ENCODE results near the gene CYB561.

Gene CYB561

DNA sequence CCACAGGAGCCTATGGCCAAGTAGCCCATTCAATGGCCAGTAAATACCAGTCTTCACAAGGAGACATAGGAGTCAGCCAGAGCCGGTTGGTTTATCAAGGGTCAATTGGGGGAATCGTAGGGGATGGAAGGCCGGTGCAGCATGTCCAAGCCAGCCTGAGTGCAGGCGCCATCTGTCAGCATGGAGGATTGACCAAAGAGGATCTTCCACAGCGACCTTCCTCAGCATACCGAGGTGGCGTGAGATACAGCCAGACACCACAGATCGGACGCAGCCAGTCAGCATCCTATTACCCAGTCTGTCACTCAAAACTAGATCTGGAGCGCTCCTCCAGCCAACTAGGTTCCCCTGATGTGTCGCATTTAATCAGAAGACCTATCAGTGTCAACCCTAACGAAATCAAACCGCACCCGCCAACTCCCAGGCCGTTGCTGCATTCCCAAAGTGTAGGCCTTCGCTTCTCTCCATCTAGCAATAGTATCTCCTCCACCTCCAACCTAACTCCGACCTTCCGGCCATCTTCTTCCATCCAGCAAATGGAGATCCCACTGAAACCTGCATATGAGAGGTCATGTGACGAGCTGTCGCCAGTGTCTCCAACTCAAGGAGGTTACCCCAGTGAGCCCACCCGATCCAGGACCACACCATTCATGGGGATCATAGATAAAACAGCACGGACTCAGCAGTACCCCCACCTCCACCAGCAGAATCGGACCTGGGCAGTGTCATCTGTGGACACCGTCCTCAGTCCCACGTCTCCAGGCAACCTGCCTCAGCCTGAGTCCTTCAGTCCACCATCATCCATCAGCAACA, 25.0 kb downstream of the CYB561 start:
- no peak for DNase-seq (ENCODE audit: low read depth)
- no peak overlapping the region for H3K4me3 ChIP-seq (ENCODE audit: low read depth, low read length)

DNA sequence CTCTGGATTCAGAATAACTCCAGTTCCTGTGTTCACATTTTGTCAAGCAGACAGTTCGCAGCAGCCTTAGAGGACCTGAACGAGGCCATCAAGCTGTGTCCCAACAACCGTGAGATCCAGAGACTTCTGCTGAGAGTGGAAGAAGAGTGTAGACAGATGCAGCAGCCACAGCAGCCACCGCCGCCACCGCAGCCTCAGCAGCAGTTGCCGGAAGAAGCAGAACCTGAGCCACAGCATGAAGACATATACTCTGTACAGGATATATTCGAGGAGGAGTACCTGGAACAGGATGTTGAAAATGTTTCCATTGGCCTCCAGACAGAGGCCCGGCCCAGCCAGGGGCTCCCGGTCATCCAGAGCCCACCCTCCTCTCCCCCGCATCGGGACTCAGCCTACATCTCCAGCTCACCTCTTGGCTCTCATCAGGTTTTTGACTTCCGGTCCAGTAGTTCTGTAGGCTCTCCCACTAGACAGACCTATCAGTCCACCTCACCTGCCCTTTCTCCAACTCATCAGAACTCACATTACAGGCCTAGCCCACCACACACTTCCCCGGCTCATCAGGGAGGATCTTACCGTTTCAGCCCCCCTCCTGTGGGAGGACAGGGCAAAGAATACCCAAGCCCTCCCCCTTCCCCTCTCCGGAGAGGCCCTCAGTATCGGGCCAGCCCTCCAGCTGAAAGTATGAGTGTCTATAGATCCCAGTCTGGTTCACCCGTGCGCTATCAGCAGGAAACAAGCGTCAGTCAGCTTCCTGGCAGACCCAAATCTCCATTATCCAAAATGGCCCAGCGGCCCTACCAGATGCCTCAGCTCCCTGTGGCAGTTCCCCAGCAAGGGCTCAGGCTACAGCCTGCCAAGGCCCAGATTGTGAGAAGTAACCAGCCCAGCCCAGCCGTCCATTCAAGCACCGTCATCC, 25.9 kb downstream of the CYB561 start:
- DNase-seq (ENCODE audit: low read depth): no peak

DNA sequence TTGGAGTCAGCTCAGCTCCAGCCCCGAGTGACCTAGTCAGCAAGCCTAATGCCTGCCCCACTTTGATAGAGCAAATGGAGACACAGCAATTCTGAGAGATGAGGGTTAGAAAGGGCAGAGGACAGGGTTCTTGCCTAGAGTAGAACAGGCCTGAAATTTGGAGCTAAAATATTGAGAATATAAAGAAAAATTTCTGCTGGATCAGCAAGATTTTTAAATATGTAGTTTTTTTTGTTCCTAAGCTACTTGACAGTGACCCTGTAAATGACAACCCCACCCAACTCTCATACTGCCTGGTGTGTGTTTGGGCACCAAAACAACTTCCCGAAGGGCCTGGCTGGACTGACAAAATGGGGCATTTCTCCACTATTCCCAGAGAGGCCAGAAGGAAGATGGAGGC, 26.7 kb downstream of the CYB561 start:
- no peak overlapping the region for H3K4me3 ChIP-seq (ENCODE audit: low read depth, low read length)
- no peak for DNase-seq (ENCODE audit: low read depth)

More for the DNA sequence above, 25.9 kb downstream of the CYB561 start:
- no peak overlapping the region for H3K4me3 ChIP-seq (ENCODE audit: low read depth, low read length)

DNA sequence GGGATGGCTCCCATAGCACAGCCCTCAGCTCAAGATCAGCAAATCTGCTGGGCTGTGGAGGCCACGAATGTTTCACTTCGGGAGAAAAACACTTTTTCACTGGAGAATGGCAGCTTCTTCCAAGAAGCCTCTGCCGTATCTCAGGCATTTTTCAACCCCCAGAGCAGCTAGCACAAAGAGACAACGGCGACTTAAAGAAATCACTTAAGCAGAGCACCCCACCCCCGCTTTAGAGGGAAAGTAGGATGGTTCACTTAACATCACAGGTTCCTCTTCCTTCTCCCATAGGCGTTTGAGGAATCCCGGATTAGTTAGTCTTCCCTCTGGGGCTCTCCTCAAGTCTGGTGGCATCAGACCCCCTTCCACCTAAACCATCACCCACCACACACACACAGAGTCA, 27.6 kb downstream of the CYB561 start:
- no peak for DNase-seq (ENCODE audit: low read depth)
- no peak overlapping the region for H3K4me3 ChIP-seq (ENCODE audit: low read depth, low read length)

DNA sequence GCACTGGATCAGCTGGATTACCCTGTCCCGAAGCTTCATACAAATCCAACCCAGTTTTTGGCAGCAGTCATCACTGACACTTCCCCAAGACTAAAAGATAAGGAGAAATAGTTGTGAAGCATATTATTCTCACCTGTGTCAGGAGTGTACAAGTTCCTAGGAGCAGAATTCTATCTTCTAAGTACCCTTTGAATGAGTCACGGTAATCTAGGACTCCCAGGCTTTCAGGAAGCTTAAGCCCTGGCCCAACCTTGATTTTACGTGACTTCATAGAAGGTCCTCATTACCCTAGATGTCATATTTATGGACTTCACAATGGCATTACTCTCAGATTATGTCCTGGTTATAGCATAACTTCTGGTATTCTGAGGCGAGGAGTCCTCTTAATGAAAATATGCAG, 31.9 kb downstream of the CYB561 start:
- no peak for DNase-seq (ENCODE audit: low read depth)

DNA sequence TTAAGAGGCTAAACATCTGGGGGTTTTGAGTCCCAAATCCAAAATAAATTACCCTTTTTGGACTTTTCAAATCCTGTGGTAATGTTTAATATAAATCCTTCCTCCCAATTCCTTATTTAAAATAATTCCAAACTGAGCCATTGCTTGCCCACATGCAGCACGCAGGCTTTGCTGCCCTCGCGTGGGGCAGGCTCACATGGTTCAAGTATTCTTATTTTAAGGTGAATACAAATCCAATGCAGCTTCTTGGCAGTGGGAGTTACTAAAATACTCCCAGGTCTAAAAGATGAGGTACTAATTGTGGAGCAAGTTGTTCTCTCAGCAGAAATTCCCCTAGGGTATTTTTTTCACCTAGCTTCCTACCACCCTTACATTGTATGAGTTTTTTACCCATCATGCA, 33.0 kb downstream of the CYB561 start:
- no peak overlapping the region for H3K4me3 ChIP-seq (ENCODE audit: low read depth, low read length)
- DNase-seq (ENCODE audit: low read depth): no peak

More for the DNA sequence above, 31.9 kb downstream of the CYB561 start:
- H3K4me3 ChIP-seq (ENCODE audit: low read depth, low read length): no peak overlapping the region

DNA sequence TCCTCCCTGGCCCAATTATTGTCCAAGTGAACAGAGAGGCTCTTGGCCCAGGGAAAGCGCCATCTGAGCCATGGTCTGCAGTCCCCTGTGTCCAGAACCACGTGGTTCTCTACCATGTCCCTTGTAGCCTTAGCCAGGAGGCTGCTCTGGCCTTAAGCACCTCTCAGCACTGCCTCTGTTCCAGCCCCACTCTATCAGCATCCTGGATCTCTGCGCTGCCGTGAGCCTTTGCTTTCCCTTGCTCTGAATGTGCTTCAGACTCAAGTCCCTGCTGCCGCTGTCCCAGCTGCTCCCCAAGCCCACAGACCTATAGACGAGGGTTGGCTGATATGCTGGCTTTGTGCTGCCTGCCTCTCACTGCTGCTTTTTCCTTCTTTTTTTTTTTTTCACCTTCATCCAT, 33.9 kb downstream of the CYB561 start:
- DNase-seq (ENCODE audit: low read depth): no peak
- no peak overlapping the region for H3K4me3 ChIP-seq (ENCODE audit: low read depth, low read length)

DNA sequence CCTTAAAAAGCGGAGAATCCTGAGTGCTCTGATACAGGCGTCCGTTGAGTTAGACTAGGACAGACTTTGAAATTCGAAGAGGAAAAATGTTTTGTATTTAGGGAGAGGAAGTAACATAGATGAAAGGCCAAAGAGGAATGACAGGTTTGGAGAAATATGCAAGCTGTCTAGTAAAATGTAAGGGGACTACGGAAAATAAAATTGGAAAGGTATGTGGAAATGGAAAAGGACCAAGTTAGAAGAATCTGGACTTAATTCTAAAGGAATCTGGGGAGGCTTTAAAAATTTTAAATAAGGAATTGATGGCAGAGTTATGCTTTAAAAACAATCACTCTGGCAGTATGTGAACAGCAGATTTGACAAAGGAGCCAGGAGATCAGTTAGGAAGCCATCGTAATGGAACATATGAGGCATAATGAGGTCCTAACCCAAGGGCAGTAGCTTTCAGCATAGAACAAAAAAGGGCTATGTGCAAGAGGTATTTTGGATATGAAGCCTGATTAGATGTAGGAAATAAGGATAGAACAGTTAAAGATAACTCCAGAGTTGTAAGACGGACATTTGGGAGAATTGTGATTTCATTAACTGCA, 38.3 kb downstream of the CYB561 start:
- H3K4me3 ChIP-seq (ENCODE audit: low read depth, low read length): no peak overlapping the region
- DNase-seq (ENCODE audit: low read depth): no peak

DNA sequence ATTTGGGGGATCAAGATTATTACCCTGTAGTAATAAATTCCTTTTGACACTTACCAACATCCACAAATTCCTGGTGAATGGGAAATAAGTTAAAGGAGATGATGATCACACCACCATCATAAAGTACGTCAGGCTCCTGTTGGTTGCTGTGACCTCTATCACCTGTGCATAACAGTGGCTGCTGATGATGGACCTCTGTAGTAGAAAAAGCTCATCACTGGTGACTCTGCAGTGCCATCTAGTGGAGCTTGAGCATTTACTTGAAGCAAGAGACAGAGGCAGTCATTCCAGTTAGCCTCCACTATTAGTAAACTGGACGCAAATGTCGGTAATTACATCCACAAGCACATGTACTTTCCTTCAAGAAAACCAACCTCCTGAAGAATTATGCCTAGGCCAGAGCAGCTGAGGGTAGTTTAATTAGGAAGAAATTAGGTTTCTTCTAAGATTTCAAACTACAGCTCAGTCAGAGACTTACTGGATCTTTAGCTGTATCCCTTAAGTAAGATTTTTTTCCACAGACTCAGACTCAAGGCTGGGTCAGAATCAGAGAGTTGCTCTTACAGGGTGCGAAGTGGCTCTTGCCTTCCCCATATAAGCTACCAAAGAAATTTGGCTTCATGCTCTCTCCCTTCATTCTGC, 39.3 kb downstream of the CYB561 start:
- H3K4me3 ChIP-seq (ENCODE audit: low read depth, low read length): no peak overlapping the region
- peak; percentile 67 for DNase-seq (ENCODE audit: low read depth)

DNA sequence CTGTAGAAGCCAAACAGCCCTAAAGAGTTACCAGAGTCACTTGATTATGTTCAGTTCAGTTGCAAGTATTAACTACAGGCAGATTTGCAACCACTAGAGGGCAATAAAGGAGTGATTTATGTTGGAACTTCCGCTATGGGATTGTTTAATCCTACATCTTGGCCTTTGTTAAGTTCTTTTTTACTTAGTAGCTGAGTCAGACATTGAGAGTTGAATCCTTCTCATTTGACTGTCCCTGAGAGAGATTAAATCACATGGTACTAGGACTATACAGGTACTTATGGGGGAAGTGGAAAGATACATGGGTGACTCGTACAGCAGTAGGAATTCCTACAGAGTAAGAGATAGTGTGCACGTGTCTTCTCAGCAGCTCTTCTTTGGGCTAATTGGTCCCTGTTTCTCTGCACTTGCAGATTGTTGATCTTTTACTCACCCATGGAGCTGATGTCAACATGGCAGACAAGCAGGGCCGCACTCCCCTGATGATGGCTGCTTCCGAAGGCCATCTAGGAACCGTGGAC, 40.3 kb downstream of the CYB561 start:
- H3K4me3 ChIP-seq (ENCODE audit: low read depth, low read length): no peak overlapping the region
- peak; percentile 69 for DNase-seq (ENCODE audit: low read depth)

DNA sequence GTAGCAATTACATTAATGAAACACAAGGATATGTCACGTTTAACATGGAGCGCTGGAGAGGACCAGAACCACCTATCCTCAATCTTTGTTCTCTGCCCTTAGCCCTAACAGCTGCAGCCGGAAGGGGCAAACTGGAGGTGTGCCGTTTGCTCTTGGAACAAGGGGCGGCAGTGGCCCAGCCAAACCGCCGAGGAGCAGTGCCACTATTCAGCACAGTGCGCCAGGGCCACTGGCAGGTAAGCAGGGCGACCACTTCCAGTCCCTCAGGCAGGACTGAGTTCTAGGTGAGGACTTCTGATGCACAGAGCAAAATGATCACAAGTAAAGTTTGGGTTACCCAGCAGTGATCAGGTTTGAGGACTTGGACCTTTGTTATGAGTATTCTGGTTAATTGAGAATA, 41.1 kb downstream of the CYB561 start:
- no peak for DNase-seq (ENCODE audit: low read depth)

DNA sequence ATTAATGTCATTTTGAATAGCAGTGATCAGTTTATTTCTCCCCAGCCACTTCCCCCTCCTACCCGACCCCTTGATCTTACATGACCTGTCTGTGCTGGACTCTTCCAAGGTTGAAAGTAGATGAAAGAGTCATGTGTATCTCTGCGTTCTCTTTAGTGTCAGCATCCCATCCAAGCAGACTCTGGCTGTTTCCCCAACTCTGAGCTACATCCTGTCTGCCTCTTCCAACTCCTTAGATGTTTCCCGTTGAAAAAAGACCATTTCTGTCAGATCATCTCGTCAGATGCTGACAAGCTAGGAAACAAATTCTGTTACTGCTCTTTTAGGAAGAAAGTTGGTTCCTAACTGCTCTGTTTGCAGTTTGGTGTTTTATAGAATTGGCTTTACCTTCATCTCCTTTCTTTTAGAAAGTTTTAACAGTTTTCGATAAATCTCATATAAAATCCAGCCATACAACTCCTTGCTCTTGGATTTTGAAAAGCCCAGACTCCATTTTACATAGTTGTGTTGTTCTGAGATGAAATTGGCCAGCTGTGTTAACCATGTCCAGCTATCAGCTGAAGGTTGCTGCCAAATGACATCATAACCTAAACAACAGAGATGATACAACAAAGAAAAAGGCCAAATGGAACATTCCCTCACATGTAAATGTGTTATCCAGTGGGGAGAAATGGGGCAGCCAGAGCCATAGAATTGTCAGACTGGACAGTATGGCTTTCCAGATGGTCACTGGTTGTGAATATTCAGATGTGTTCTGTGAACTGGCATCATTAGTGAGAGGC, 43.5 kb downstream of the CYB561 start:
- DNase-seq (ENCODE audit: low read depth): peak; percentile 43
- no peak overlapping the region for H3K4me3 ChIP-seq (ENCODE audit: low read depth, low read length)

More for the DNA sequence above, 41.1 kb downstream of the CYB561 start:
- no peak overlapping the region for H3K4me3 ChIP-seq (ENCODE audit: low read depth, low read length)

DNA sequence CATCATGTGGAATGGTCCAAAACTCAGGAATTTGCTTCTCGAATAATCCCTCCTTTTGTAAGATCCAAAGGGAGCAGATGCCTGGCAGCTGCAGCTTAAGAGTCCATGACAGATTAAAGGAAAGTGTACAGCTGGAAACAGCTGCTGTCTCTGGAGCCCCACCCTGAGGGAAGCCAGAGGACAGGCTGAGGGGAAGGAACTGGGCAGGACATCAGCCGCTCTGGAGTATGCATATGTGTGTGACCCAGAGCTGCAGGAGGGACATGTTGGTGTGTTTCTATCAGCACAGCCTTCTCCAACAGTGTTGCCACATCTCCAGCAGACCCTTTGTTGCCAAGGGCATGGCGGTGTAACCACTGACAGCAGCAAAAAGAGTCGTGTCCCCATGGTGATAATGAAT, 46.2 kb downstream of the CYB561 start:
- DNase-seq (ENCODE audit: low read depth): peak; percentile 62
- H3K4me3 ChIP-seq (ENCODE audit: low read depth, low read length): no peak overlapping the region

DNA sequence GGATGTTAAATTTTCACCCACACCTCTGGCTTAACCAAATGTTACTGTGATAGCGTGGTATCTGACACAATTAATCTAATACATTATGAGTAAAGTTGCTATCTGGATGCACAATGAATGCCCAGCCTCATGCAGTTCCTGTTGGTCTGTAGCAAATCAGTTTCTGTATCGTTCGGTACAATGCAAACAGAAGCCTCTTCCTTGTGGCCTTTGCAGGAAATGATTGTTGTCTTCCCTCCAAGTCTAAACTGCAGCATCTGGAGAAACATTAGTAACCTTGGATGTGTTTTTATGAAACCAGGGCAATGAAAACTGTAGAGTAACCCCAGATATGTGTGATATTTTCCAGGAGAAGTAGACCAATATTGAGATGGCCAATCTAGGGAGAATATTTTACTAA, 46.8 kb downstream of the CYB561 start:
- DNase-seq (ENCODE audit: low read depth): no peak
- H3K4me3 ChIP-seq (ENCODE audit: low read depth, low read length): no peak overlapping the region

DNA sequence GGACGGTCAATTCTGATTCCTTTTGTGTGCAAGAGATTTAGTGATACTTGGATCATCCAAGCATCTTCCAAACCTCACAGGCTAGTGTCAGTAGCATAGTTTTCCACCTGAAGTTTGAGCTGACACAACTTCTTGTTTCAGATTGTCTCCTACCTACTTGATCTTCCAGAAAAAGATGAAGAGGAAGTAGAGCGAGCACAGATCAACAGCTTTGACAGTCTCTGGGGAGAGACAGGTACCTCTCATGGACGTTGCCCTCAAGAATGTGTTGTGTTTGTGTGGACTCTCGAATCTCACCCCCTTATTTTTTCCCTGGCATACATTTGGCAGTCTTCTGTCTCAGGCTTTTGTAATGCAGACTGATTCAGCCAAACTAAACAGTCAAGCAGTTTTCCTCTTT, 47.4 kb downstream of the CYB561 start:
- H3K4me3 ChIP-seq (ENCODE audit: low read depth, low read length): no peak overlapping the region
- no peak for DNase-seq (ENCODE audit: low read depth)

DNA sequence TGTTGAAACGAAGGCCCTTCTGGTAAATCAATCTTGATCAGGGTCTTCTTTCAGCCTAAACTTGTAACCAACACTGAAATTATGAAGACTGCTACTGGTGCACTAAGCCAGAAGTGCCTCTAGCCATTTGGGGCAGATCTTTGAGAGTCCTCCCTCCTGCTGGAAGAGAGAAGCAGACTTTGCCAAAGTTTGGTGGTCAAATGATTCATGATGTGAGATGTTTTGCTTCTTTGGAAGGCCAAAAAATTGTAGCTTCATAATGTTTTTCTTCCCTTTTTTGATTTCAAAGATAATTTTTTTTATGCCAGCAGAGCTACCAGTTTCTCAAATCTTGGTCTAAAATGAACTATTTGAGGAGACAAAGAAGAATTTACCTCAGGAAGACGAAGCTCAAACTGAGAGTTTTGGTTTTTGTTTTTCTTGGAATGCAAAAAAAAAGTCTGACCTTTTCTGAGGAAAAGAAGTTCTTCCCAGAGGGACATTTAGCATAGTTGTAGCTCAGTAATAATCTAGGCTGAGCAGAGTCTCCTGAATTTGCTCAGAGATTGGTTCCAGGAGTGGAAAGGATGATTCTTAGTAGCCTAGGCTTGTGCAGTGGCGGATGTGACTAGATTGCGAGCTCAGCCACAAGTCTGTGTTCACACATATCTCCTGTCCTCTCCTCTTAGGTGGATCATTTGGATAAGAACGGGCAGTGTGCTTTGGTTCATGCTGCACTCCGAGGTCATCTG, 50.9 kb downstream of the CYB561 start:
- H3K4me3 ChIP-seq (ENCODE audit: low read depth, low read length): no peak overlapping the region
- DNase-seq (ENCODE audit: low read depth): peak; percentile 41

DNA sequence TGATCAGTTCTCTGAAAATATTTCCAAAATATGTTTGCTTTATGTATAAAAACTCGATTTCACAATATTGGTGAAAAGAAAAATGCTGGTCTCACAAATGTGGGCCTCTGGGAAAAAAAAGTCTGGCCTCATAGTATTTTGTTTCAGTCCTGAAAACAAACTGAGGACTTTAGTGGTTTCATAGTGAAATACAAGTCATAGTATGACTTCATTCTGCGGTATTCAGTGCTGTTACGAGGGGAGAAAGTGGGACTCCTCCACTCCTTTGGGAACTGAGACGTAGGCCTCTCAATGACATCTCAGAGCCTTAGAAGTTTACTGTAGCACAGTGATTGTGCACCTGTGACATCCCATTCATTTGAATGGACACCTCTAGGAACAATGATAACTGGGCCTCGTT, 56.0 kb downstream of the CYB561 start:
- no peak overlapping the region for H3K4me3 ChIP-seq (ENCODE audit: low read depth, low read length)
- no peak for DNase-seq (ENCODE audit: low read depth)

DNA sequence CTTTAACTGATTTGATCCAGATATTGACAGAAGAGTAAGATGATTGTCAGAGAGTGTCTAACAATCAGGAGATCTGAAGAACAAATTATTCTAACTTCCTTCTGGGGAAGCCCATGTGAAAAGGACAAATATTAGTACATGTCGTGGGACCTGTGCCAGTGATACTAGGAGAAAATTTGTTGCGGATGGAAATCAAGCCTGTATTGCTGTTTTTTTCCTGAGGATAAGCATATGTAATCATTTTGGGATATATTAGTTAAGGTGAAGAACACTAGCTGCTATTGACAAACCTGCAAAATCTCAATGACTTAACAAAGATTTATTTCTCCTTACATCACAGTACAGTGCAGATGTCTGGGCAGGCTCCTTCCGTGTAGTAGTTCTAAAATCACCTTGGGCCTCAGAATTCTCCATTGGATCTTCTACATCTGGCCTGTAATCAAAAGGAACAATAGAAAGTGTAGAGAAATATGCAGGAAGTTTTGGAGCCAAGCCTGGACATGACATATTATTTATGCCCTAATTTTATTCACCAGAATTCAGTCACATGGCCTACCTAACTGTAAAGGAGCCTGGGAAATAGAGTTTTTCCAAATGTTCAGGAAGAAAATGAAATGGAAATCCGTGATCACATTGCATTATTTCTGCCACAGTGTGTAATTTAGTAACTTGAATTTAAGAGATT, 58.3 kb downstream of the CYB561 start:
- DNase-seq (ENCODE audit: low read depth): no peak
- H3K4me3 ChIP-seq (ENCODE audit: low read depth, low read length): no peak overlapping the region
